HG03439 (cell line): ENCODE measurements around the gene SLCO2A1.

Source experiments
- ATAC-seq: cut with Tn5 transposase; IDR thresholded peaks from one replicate; pipeline ENCODE4 v1.9.1; 2021; ENCODE audit warnings: mild to moderate bottlenecking, moderate library complexity; ENCODE audit not compliant: unreplicated experiment

SLCO2A1 gene

DNA sequence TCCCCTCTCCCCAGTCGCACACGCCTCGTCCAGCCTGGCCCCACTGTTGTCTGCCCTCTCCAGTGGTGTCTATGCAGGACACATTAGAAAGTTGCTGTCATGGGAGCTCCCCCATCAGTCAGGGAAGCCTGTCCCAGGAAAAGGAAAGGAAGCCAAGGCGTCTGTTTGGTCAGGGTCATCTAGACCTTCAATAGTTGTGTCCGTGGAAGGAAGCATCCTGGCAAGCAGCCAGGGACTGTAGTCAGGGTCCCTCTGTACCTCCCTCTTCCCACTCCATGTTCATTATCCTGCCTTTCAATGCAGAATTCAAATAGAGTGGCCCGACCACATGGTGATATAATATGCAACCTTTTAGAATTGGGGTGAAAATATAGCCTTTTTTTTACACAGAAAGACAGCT is 73.4 kb downstream of the SLCO2A1 start:
- no peak for ATAC-seq

- ATAC-seq = no peak
Measured at GRCh38 chr3:133955892-133956291, 73.8 kb downstream of the SLCO2A1 start.

- no peak for ATAC-seq
Measured at GRCh38 chr3:133954717-133955360, 74.9 kb downstream of the SLCO2A1 start.

DNA sequence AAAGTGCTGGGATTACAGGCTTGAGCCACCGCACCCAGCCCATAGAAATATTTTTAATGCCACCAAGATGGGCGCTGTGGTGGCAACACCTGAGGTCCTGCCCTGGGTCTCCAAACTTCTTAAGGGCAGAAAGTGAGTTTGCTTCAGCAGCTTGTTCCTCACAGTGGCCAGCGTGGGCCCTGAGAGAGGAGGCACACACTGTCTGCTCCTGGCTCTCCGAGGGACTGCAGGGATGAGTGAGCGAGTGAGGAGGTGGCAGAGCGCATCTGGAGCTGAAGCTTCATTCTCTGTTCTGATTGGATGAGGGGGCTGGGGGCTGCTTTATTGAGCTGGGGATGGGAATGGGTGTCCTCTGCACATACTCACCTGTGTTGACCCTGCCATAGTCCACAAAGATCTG is 76.4 kb downstream of the SLCO2A1 start:
- no peak for ATAC-seq

DNA sequence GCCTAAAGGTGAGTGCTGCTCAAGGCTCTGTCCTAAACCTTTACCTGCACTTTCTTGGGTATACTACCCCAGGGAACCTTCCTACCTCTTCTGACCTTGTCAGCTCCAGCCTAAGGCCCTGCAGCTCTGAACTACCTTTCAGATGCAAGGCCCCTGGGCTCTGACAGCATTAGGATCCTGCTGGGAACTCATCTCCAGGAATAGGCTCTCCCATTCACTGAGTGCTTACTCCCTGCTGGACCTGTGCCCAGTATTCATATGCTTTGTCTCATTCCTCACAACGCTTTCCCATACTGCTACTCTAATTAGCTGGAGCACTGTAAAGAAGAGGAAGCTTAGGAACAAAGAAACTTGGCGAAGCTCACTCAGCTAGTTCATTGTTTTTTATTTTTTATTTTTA is 80.3 kb downstream of the SLCO2A1 start:
- no peak for ATAC-seq

DNA sequence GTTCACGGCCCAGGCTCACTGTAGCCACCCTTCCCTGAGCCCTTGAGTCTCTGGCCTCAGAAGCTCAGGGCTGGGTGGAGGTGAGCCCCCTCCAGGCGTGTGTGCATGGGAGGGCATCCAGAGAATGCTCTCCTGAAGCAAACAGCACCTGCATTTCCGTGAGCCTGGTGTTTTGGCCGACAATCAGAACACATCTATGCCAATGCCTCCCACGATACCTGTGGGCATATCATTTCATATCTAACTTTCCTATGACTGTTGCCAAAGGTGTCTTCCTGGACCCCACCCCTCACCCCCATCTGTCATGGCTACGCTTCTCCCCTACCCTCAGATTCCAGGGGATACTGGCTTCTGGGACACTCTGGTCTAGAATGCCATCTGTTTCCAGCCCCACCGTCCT is 80.7 kb downstream of the SLCO2A1 start:
- ATAC-seq = no peak

- ATAC-seq = no peak
Measured at GRCh38 chr3:133948131-133948810, 81.5 kb downstream of the SLCO2A1 start.

DNA sequence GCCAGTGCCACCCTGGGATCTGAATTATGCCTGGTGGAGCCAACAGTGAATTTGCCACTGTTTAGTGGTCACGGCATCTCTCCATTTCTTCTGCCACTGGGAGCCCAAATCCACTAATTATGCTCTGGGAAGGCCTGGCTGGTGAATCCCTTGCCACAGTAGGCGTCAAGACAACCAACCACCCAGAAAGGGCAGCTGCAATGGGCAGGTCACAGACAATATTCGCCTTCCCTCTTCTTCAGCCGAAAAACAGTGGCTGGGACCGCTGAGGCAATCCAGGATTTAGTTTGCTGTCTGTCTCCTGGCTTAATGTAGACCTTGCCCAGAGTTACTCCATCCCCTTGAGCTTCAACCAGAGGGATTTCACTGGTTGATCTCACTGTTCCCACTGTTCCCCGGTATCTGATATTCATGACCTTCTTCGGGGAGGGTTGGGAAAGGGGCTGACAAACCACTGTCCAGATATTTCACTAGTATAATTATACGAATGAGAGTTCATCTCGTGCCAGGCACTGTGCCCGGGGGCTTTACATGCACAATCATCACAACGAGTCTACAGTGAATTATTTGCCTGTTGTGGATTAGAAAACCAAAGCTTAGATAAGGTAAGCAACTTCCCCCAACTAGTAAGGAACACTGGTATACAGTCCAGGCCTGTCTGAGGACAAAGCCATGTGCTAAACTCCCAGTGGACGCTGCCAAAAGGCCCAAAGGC is 84.2 kb downstream of the SLCO2A1 start:
- ATAC-seq = no peak

- no peak for ATAC-seq
Measured at GRCh38 chr3:133944641-133945380, 84.9 kb downstream of the SLCO2A1 start.

DNA sequence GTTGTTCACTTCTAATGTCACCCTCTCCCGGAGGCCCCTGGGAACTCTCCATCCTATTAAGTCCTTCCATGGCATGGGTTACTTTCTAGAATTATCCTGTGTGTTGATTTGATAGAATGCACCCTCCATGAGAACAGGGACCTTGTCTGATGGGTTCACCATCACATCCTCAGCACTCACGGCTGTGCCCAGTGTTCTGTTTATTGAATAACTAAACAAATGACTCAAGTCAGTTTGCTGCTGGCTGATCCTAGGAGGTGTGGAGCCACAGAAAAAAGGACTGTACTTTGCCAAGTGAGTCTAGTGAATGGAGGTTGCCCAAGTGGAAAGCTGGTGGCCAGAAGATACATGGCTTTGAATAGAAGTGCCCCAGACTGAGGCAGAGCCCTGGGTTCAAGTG is 85.5 kb downstream of the SLCO2A1 start:
- ATAC-seq = no peak

- ATAC-seq = no peak
Measured at GRCh38 chr3:133943639-133944141, 86.0 kb downstream of the SLCO2A1 start.

DNA sequence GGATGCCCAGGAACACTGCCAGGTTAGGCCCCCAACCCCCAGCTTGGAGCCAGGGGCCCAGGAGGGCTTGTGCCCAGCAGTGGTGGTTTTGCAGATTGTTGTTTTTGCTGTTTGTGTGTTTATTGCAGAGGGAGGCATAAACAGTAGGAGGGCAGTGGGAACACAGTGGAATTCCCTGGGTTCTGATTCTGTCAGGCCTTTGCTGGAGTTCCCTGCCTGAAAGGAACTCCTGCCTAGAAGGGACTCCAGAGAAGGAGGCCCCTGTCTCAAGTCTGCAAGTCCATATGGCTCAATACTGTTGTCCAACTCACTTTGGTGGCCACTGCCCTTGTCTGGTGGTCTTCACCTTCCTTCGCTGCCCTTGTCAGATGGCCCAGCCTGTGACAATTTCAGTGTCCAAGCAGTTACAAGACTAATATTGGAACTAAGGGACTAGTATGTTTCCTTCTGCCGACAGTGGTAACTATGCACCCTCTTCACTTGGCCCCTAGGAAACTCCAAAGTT is 86.6 kb downstream of the SLCO2A1 start:
- ATAC-seq = no peak

DNA sequence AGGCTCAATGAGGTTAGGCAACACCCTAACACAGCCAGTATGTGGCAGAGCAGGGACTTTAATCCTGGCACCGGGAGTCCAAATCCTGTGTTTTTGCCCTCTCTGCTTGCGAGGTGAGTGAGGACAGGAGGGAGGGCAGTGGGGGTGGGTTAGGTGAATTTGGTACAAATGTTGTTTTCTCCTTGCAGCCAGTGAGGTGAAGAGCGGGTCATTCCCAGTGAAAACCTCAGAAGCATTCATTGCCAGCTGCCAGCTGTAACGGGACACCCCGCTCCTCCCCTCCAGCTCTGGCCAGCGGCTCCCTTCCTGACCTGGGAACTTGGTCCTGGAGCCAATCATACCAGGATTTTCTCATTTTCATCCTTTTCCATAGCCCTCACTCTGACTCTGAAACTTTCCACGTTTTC is 88.3 kb downstream of the SLCO2A1 start:
- ATAC-seq = no peak

DNA sequence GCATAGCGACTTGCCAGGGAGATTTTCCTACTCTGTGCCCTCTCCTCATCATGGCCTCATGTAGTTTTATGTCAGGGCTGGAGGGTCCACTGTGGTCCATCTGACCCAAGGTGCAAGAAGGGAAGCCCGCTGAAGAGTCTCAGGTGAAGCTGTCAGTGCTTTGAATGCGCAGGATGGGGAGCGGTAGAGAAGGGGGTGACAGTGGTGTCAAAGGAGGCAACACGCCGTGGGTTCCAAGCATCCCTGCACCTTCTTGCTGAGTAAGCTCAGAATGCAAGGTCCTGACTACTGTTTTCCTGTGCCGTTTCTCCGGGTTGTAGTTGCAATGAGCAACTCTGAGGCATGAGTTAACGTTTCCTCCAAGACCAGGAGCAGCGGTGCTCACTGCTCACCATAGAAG is 89.2 kb downstream of the SLCO2A1 start:
- no peak for ATAC-seq

DNA sequence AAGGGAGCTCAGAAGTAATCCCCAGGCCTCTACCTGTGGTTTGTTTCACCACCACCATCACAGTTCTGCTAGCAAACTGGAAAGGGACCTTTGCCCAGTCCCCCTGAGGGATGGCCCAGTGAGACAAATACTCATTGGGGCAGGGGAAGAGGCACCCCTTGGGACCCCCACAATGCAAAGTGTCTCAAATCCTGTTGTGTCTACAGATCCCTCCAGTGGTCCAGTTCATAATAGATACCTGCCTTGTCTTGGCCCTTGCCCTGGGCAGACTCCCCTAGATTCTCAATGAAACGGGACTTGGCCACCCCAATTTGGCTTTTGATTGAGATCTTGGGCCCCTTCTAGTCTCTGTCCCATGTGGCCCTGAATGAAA is 90.3 kb downstream of the SLCO2A1 start:
- ATAC-seq = no peak

DNA sequence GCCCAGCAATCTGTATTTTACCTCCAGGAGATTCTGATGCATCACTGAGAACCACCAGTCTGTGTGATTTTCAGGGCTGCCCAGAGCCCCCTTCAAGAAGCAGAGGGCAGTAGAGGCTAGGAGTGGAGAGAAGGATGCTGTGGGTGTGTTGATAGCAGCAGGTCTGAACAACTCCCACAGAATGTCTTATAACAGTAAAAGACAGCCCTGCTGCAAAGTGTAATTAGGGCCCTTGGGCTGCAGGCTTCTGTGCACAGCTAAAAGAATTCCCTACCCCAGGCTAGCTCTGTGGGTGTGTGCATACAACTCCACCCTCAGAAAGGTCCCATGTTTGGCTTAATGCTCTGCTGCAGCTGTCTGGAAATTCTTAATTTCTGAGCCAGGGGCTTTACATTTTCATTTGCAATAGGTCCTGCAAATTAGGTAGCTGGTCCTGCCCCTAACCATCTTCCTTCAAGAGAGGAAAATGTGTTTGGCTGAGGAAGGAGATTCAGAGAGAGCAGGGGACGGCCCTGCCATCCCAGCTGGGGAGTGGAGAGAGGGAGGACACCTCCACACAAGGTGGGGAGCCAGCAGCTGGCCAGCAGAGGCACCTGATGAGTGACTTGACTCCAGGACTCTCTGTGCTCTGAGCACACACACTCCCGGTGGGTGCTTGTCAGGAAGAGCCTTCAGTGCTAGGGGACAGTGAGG is 90.8 kb downstream of the SLCO2A1 start:
- ATAC-seq = no peak

- no peak for ATAC-seq
Measured at GRCh38 chr3:133937756-133938601, 91.7 kb downstream of the SLCO2A1 start.

DNA sequence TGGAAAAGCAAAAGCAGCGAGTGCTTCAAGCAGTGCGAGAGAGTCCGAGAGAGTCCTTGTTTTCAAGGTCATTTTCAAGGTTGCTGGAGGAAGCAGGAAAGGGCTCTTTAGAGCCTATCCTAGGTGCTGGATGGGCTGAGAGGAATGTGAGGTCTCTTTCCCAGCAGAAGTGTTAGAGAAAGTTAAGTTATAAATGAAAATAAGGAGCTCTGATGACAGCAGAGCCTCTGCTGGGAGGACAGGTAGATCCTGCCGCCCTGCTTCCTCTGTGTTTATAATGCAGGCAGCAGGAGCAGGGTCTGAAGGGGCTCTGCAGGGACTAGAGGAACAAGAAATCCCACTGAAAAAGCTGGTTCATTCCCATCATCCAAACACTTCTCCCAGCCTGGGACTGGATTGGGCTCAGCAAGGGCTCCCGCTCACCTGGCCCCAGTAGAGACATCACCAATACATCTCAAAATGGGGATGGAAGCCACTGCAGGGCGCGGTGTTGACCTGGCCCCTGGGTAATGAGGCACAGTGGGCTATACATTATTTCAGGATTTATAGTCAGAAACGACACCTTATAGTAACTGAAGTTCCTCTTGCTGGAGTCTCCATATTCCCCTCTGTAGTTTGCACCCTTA is 92.6 kb downstream of the SLCO2A1 start:
- no peak for ATAC-seq
